Panc1 (cell line): ENCODE measurements around the gene TTC28. TPM values are rescaled to one million over a fixed set of nuclear protein-coding genes. Genes with fewer than 3 reads are reported as not detected.

Experiments used
- ATAC-seq: fragments of 200-7000 bp; cut with Tn5 transposase; 2 replicates; pipeline ENCODE4 v1.9.1; 2020; ENCODE audit warnings: mild to moderate bottlenecking, moderate library complexity
- BruUV-seq: library from RNA; stranded (reverse); fragments of 400-500 nt; replicated peaks from 2 replicates; lab custom pipeline; 2021; lab: Mats Ljungman, UMichigan
- CTCF ChIA-PET: fragments of 300-600 bp; sonication (Branson Sonifier 250); formaldehyde crosslinking; loops from one replicate; lab custom pipeline; 2022; ENCODE audit warnings: antibody characterized with exemption; lab: Charles Lee
- POLR2A ChIA-PET: fragments of 300-600 bp; sonication (Branson Sonifier 250); formaldehyde crosslinking; loops from one replicate; lab custom pipeline; 2022; ENCODE audit warnings: antibody characterized with exemption; lab: Charles Lee
- DNase-seq: peaks from one replicate; pipeline ENCODE4 v3.0.0-alpha.2; 2010; ENCODE audit warnings: low read depth, low spot score
- H3K27ac ChIP-seq: 2 replicates; pipeline ENCODE4 v1.5.1; 2011; ENCODE audit warnings: mild to moderate bottlenecking, low read length, inconsistent platforms
- H3K27me3 ChIP-seq: fragments of 200-500 bp; sonication (Bioruptor generic); 2 replicates; pipeline ENCODE4 v1.6.0; 2014; ENCODE audit warnings: low read length, inconsistent platforms; ENCODE audit not compliant: control insufficient read depth, insufficient read depth
- H3K36me3 ChIP-seq: fragments of 200-500 bp; sonication (Bioruptor generic); 2 replicates; pipeline ENCODE4 v1.5.1; 2014; ENCODE audit warnings: inconsistent platforms, mild to moderate bottlenecking, low read length, moderate library complexity; ENCODE audit not compliant: control insufficient read depth, insufficient read depth
- H3K4me1 ChIP-seq: 2 replicates; pipeline ENCODE4 v1.5.1; 2011; ENCODE audit warnings: inconsistent platforms, mild to moderate bottlenecking, low read length, moderate library complexity; ENCODE audit not compliant: control insufficient read depth, insufficient read depth
- H3K4me3 ChIP-seq, 2 experiments: 2 replicates each; pipeline ENCODE4 v1.5.1; 2011 to 2012; ENCODE audit warnings: low read depth in 2 of 2, low read length in 2 of 2, mild to moderate bottlenecking in 2 of 2, inconsistent platforms in 1 of 2, moderate library complexity in 1 of 2
- H3K9me3 ChIP-seq: fragments of 200-500 bp; sonication (Bioruptor generic); 2 replicates; pipeline ENCODE4 v1.5.1; 2014; ENCODE audit warnings: low read depth, mild to moderate bottlenecking, inconsistent platforms, low read length, moderate library complexity; ENCODE audit not compliant: control insufficient read depth, insufficient read depth
- POLR2AphosphoS5 ChIP-seq: IDR thresholded peaks from 2 replicates; pipeline ENCODE4 v1.6.1; 2012; ENCODE audit warnings: mild to moderate bottlenecking, low read depth, low read length, moderate library complexity
- SIN3A ChIP-seq: IDR thresholded peaks from 2 replicates; pipeline ENCODE4 v1.6.1; 2012; ENCODE audit warnings: low read depth, mild to moderate bottlenecking, low read length, moderate library complexity, borderline replicate concordance; ENCODE audit not compliant: insufficient read depth
- TCF7L2 ChIP-seq: IDR thresholded peaks from 2 replicates; pipeline ENCODE4 v1.6.1; 2011; ENCODE audit warnings: mild to moderate bottlenecking, low read depth, low read length, inconsistent platforms
- in situ Hi-C: cut with HindIII; loops from 2 replicates; pipeline ENCODE4 v1.10.0; 2016; ENCODE audit warnings: low sequenced_read_pairs, low pct_unique_long_range_greater_than_20kb
- intact Hi-C: fragments of 100-400 bp; cut with micrococcal nuclease; formaldehyde crosslinking; loops from one replicate; pipeline ENCODE4 v1.10.0; 2022; ENCODE audit not compliant: unreplicated experiment
- total RNA-seq: library from RNA; stranded (reverse); gene quantifications from one replicate; pipeline ENCODE4 v1.2.1, GENCODE V29; 2021; ENCODE audit not compliant: unreplicated experiment
- TF ChIP-seq, protein P1 (sequence below), 2 experiments: IDR thresholded peaks; 2 replicates each; pipeline ENCODE4 v1.6.1; 2011 to 2012; ENCODE audit warnings: low read depth in 2 of 2, control low read depth in 1 of 2, low read length in 1 of 2, mild to moderate bottlenecking in 1 of 2, moderate library complexity in 1 of 2; ENCODE audit not compliant: insufficient read depth in 1 of 2
- TF ChIP-seq, protein P2 (sequence below): fragments of 450-650 bp; IDR thresholded peaks from 2 replicates; pipeline ENCODE4 v1.5.1; 2017; ENCODE audit warnings: mild to moderate bottlenecking

The TTC28 gene
- total RNA-seq, 1 experiment from 2014 or later = 24.8 TPM

DNA sequence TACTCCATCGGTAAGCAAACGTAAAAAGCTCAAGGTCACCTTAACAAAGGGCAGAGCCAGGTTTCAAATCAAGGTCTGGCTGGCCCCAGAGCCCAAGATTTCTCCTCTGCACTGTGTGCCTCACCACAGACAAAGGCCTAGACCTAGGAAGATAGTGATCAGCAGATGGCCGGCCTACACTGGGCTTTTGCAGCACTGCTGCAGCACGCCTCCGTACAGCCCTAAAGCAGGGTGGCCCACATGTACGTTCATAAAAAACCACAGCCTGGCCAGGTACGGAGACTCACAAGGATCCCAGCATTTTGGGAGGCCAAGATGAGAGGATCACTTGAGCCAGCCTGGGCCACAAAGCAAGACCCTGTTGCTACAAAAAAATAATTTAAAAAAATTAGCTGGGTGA is 654.3 kb downstream of the TTC28 start:
- no peak overlapping the region for H3K4me3 ChIP-seq
- H3K27me3 ChIP-seq = no peaks in the 10 kb centered on the region
- no TSS peak for BruUV-seq
- H3K27ac ChIP-seq = no peak overlapping the region
- in situ Hi-C loops = no loop called here
- ChIA-PET CTCF (no interaction called here), POLR2A (no interaction called here)
- ATAC-seq (no peak), DNase-seq (no peak)
- TF ChIP-seq TCF7L2 (no peak), SIN3A (no peak), POLR2AphosphoS5 (no peak)
- TF ChIP-seq, protein P1, sequence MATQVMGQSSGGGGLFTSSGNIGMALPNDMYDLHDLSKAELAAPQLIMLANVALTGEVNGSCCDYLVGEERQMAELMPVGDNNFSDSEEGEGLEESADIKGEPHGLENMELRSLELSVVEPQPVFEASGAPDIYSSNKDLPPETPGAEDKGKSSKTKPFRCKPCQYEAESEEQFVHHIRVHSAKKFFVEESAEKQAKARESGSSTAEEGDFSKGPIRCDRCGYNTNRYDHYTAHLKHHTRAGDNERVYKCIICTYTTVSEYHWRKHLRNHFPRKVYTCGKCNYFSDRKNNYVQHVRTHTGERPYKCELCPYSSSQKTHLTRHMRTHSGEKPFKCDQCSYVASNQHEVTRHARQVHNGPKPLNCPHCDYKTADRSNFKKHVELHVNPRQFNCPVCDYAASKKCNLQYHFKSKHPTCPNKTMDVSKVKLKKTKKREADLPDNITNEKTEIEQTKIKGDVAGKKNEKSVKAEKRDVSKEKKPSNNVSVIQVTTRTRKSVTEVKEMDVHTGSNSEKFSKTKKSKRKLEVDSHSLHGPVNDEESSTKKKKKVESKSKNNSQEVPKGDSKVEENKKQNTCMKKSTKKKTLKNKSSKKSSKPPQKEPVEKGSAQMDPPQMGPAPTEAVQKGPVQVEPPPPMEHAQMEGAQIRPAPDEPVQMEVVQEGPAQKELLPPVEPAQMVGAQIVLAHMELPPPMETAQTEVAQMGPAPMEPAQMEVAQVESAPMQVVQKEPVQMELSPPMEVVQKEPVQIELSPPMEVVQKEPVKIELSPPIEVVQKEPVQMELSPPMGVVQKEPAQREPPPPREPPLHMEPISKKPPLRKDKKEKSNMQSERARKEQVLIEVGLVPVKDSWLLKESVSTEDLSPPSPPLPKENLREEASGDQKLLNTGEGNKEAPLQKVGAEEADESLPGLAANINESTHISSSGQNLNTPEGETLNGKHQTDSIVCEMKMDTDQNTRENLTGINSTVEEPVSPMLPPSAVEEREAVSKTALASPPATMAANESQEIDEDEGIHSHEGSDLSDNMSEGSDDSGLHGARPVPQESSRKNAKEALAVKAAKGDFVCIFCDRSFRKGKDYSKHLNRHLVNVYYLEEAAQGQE (IDR thresholded peaks at IDR 0.05; ENCODE audit: insufficient read depth in 1 of 2, low read depth in 2 of 2, low read length in 1 of 2) = no peak
- TF ChIP-seq, protein P2, sequence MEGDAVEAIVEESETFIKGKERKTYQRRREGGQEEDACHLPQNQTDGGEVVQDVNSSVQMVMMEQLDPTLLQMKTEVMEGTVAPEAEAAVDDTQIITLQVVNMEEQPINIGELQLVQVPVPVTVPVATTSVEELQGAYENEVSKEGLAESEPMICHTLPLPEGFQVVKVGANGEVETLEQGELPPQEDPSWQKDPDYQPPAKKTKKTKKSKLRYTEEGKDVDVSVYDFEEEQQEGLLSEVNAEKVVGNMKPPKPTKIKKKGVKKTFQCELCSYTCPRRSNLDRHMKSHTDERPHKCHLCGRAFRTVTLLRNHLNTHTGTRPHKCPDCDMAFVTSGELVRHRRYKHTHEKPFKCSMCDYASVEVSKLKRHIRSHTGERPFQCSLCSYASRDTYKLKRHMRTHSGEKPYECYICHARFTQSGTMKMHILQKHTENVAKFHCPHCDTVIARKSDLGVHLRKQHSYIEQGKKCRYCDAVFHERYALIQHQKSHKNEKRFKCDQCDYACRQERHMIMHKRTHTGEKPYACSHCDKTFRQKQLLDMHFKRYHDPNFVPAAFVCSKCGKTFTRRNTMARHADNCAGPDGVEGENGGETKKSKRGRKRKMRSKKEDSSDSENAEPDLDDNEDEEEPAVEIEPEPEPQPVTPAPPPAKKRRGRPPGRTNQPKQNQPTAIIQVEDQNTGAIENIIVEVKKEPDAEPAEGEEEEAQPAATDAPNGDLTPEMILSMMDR = no peak
- no peaks in the 10 kb centered on the region for H3K9me3 ChIP-seq
- H3K4me1 ChIP-seq = no peaks in the 10 kb centered on the region
- H3K36me3 ChIP-seq = no peaks in the 10 kb centered on the region
- intact Hi-C loops = no loop called here

DNA sequence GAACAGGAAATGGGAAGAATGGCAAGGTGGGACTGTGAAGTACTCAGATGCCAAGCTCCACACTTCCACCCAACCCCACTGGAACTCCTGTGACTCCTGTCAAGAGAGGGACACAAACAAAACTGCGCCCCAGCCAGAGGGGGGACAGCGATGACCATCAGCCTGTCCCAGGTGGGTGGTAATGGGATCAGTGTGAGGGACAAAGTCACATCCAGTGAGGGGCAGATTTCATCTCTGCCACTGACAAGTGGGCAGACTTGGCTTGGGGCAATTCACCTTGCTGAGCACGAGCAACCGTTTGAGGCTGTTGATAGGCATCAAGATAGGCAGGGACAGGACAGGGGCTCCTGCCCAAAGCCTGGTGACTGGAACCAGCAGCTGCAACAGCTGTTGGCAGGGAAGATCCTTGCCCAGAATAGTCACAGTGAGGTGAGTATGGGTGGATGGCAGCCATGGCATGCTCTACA is 655.2 kb downstream of the TTC28 start:
- H3K27me3 ChIP-seq = no peaks in the 10 kb centered on the region
- H3K4me3 ChIP-seq = no peak overlapping the region
- no peaks in the 10 kb centered on the region for H3K4me1 ChIP-seq
- no TSS peak for BruUV-seq
- intact Hi-C loops (no loop called here), in situ Hi-C loops (no loop called here)
- no peak for ATAC-seq
- TF ChIP-seq SIN3A = no peak
- DNase-seq = no peak
- no peaks in the 10 kb centered on the region for H3K9me3 ChIP-seq
- no peaks in the 10 kb centered on the region for H3K36me3 ChIP-seq
- no peak overlapping the region for H3K27ac ChIP-seq
- ChIA-PET CTCF (no interaction called here), POLR2A (no interaction called here)

DNA sequence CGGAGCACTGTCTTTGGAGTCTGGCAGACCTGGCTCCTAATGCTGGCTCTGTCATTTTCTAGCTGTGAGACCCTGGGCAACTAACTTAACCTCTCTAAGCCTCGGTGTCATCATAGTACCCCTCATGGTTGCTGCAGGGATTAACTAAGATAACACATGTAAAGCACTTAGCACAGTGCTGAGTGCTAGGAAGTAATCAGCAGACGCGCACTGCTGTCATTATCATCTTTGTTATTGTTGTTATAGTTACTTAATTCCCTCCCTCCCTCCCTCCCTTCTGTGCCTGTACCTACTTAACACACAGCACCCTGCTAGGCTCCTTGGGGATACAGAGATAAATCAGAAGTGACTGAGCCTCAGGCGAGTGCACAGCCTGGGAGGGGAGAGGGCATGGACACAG is 655.9 kb downstream of the TTC28 start:
- Histone ChIP-seq H3K27me3 (no peaks in the 10 kb centered on the region), H3K27ac (no peak overlapping the region), H3K36me3 (no peaks in the 10 kb centered on the region), H3K9me3 (no peaks in the 10 kb centered on the region), H3K4me1 (no peaks in the 10 kb centered on the region), H3K4me3 (no peak overlapping the region)
- DNase-seq = no peak
- POLR2A ChIA-PET = no interaction called here
- in situ Hi-C loops = no loop called here
- TF ChIP-seq, protein P2 = no peak
- TF ChIP-seq, protein P1 (IDR thresholded peaks at IDR 0.05; ENCODE audit: insufficient read depth in 1 of 2, low read depth in 2 of 2, low read length in 1 of 2) = no peak
- no peak for TF ChIP-seq TCF7L2
- TF ChIP-seq POLR2AphosphoS5 = no peak
- no peak for TF ChIP-seq SIN3A
- no peak for ATAC-seq
- BruUV-seq = no TSS peak
- CTCF ChIA-PET = no interaction called here
- intact Hi-C loops = no loop called here
